Gastroesophageal sphincter (tissue), 4 donors: ENCODE results near the gene GPR137B. TPM values are rescaled to one million over a fixed set of nuclear protein-coding genes. Genes with fewer than 3 reads are reported as not detected.

Experiments
- ATAC-seq: fragments of 150-250 bp; one replicate; pipeline ENCODE4 v1.9.1; 2016; ENCODE audit warnings: mild to moderate bottlenecking, moderate library complexity
- H3K27ac ChIP-seq, 4 donors: fragments of 200-600 bp; sonication (generic) in 3 of 4; 1 replicate in 3 of 4; 2 replicates in 1 of 4; pipeline ENCODE4 v1.5.1; 2016 to 2019
- H3K27me3 ChIP-seq: fragments of 200-600 bp; sonication (generic); one replicate; pipeline ENCODE4 v1.5.1; 2019
- H3K36me3 ChIP-seq, 2 donors: fragments of 200-600 bp; sonication (generic); one replicate each; pipeline ENCODE4 v1.5.1; 2019; ENCODE audit warnings: control low read depth in 1 of 2
- H3K4me1 ChIP-seq, 3 donors: fragments of 200-600 bp; sonication (generic); 1 replicate in 2 of 3; 2 replicates in 1 of 3; pipeline ENCODE4 v1.5.1; 2016 to 2019; ENCODE audit warnings: control low read depth in 2 of 3
- H3K4me3 ChIP-seq, 2 donors: fragments of 200-600 bp; sonication (generic); one replicate each; pipeline ENCODE4 v1.5.1; 2019; ENCODE audit warnings: mild to moderate bottlenecking in 1 of 2, moderate library complexity in 1 of 2
- H3K9me3 ChIP-seq, 3 donors: fragments of 200-600 bp; sonication (generic); one replicate each; pipeline ENCODE4 v1.5.1; 2017 to 2019; ENCODE audit warnings: control low read depth in 2 of 3
- CTCF ChIP-seq, 4 experiments: fragments of 200-600 bp in 2 of 4; fragments of 450-650 bp in 2 of 4; sonication (generic) in 1 of 4; IDR thresholded peaks; one replicate each; pipeline ENCODE4 v1.5.1; 2017 to 2019; ENCODE audit warnings: antibody characterized with exemption in 4 of 4, mild to moderate bottlenecking in 2 of 4, moderate library complexity in 2 of 4
- EP300 ChIP-seq: sonication (generic); formaldehyde crosslinking; IDR thresholded peaks from one replicate; pipeline ENCODE4 v1.6.1; 2017; ENCODE audit warnings: antibody characterized with exemption, mild to moderate bottlenecking
- POLR2A ChIP-seq, 2 donors: fragments of 450-650 bp; IDR thresholded peaks; one replicate each; pipeline ENCODE4 v1.6.1; 2017; ENCODE audit warnings: antibody characterized with exemption in 2 of 2, mild to moderate bottlenecking in 2 of 2, moderate library complexity in 1 of 2
- POLR2AphosphoS5 ChIP-seq: sonication (generic); formaldehyde crosslinking; IDR thresholded peaks from one replicate; pipeline ENCODE4 v1.6.1; 2017; ENCODE audit warnings: antibody characterized with exemption
- WGBS, 2 donors: methylation state at CpG; one replicate each; pipeline ENCODE4 v1.1.5; 2018; ENCODE audit warnings: low coverage in 1 of 2; 5-methylcytosine and 5-hydroxymethylcytosine counted together
- total RNA-seq, 4 donors: library from RNA; depleted of rRNA; stranded (reverse); fragments of >200 nt; gene quantifications; one replicate each; pipeline ENCODE4 v1.1.0, GENCODE V29; 2016

GPR137B gene
- total RNA-seq, 4 donors from 2014 or later: 11.4 to 17.7 (median 14.1) TPM

- 89% methylated on average over 4 of the region's 4 CpGs; no CpG with 5 or more reads in 1 of the 2 donors for WGBS, 2 donors
- no peak for ATAC-seq
- TF ChIP-seq EP300: no peak
These were observed 5.0 kb upstream of the GPR137B start for GRCh38 chr1:236137285-236137852.

GRCh38 chr1:236139495-236139894, 2.8 kb upstream of the GPR137B start:
- Histone ChIP-seq H3K27ac (no peak overlapping the region), H3K4me1 (peaks cover 0 to 35% (median 0%) of the 10 kb centered on the region in 3 donors), H3K27me3 (peaks cover 45% of the 10 kb centered on the region), H3K36me3 (no peaks in the 10 kb centered on the region), H3K4me3 (no peak overlapping the region), H3K9me3 (no peaks in the 10 kb centered on the region)
- no peak for ATAC-seq
- no peak for TF ChIP-seq EP300
- TF ChIP-seq CTCF (IDR thresholded peaks at IDR 0.05): no peak
- no peak for TF ChIP-seq POLR2A (IDR thresholded peaks at IDR 0.05)
- TF ChIP-seq POLR2AphosphoS5: no peak
- 58 to 81% methylated on average over 1 to 4 of the region's 4 CpGs for WGBS, 2 donors

More at GRCh38 chr1:236137285-236137852, 5.0 kb upstream of the GPR137B start:
- H3K9me3 ChIP-seq: peaks cover 0 to 6% (median 0%) of the 10 kb centered on the region in 3 donors
- H3K27ac ChIP-seq: no peak overlapping the region
- H3K36me3 ChIP-seq: no peaks in the 10 kb centered on the region
- peaks cover 0 to 14% (median 0%) of the 10 kb centered on the region in 3 donors for H3K4me1 ChIP-seq
- peaks cover 41% of the 10 kb centered on the region for H3K27me3 ChIP-seq
- no peak overlapping the region for H3K4me3 ChIP-seq

- H3K27ac ChIP-seq: peak overlapping the region in 2 of 4 donors; percentile 49 to 72
- peaks cover 41% of the 10 kb centered on the region for H3K27me3 ChIP-seq
- H3K36me3 ChIP-seq: no peaks in the 10 kb centered on the region
- ATAC-seq: no peak
- H3K4me3 ChIP-seq: peak overlapping the region; percentile 34 to 78
- H3K4me1 ChIP-seq: peaks cover 0 to 41% (median 0%) of the 10 kb centered on the region in 3 donors
- WGBS, 2 donors: 16 to 32% methylated on average over 4 to 14 of the region's 18 CpGs
- TF ChIP-seq POLR2AphosphoS5: no peak
- TF ChIP-seq CTCF (IDR thresholded peaks at IDR 0.05): no peak
- TF ChIP-seq POLR2A (IDR thresholded peaks at IDR 0.05): no peak
- no peaks in the 10 kb centered on the region for H3K9me3 ChIP-seq
These were observed 1.5 kb upstream of the GPR137B start for GRCh38 chr1:236140705-236141446.

- Histone ChIP-seq H3K27ac (peak overlapping the region in 2 of 4 donors; percentile 49 to 72), H3K9me3 (no peaks in the 10 kb centered on the region), H3K36me3 (no peaks in the 10 kb centered on the region), H3K4me3 (peak overlapping the region; percentile 34 to 78), H3K27me3 (peaks cover 36% of the 10 kb centered on the region), H3K4me1 (peaks cover 0 to 41% (median 0%) of the 10 kb centered on the region in 3 donors)
- 0% methylated on average over 5 to 14 of the region's 67 CpGs for WGBS, 2 donors
- TF ChIP-seq POLR2A (IDR thresholded peaks at IDR 0.05): no peak
- TF ChIP-seq EP300: no peak
- TF ChIP-seq CTCF (IDR thresholded peaks at IDR 0.05): no peak
- no peak for TF ChIP-seq POLR2AphosphoS5
- ATAC-seq: no peak
These were observed 689 bp upstream of the GPR137B start for GRCh38 chr1:236141447-236142252.
